Astrocyte (in vitro differentiated cells and primary cell): ENCODE data around the gene SPATA13. TPM values are rescaled to one million over a fixed set of nuclear protein-coding genes. Genes with fewer than 3 reads are reported as not detected.

Experiments
- DNase-seq: peaks from one replicate; pipeline ENCODE4 v3.0.0-alpha.2; 2010; ENCODE audit warnings: low read depth
- FAIRE-seq: peaks from 2 replicates; lab custom pipeline; 2011; peaks lifted over from hg19 to GRCh38; lab: Jason Lieb, UNC
- H2AFZ ChIP-seq: 2 replicates; pipeline ENCODE4 v1.6.0; 2012; ENCODE audit warnings: low read depth, low read length, inconsistent platforms
- H3K27ac ChIP-seq: 2 replicates; pipeline ENCODE4 v1.5.1; 2011; ENCODE audit warnings: low read depth, low read length, inconsistent platforms
- H3K27me3 ChIP-seq: 2 replicates; pipeline ENCODE4 v1.6.0; 2011; ENCODE audit warnings: low read length, inconsistent platforms; ENCODE audit not compliant: insufficient read depth
- H3K36me3 ChIP-seq: 2 replicates; pipeline ENCODE4 v1.5.1; 2011; ENCODE audit warnings: low read length, inconsistent platforms; ENCODE audit not compliant: insufficient read depth
- H3K4me1 ChIP-seq: 2 replicates; pipeline ENCODE4 v1.5.1; 2011; ENCODE audit warnings: low read length, inconsistent platforms; ENCODE audit not compliant: insufficient read depth
- H3K4me2 ChIP-seq: 2 replicates; pipeline ENCODE4 v1.6.0; 2012; ENCODE audit warnings: low read length, inconsistent platforms
- H3K4me3 ChIP-seq: 2 replicates; pipeline ENCODE4 v1.5.1; 2011; ENCODE audit warnings: low read depth, mild to moderate bottlenecking, low read length, inconsistent platforms; ENCODE audit not compliant: insufficient read depth
- H3K79me2 ChIP-seq: 2 replicates; pipeline ENCODE4 v1.6.0; 2012; ENCODE audit warnings: mild to moderate bottlenecking, low read length, inconsistent platforms; ENCODE audit not compliant: insufficient read depth
- H3K9ac ChIP-seq: 2 replicates; pipeline ENCODE4 v1.6.0; 2012; ENCODE audit warnings: mild to moderate bottlenecking, low read length, inconsistent platforms
- H3K9me3 ChIP-seq: 2 replicates; pipeline ENCODE4 v1.5.1; 2012; ENCODE audit warnings: low read depth, mild to moderate bottlenecking, low read length, inconsistent platforms; ENCODE audit not compliant: insufficient read depth
- H4K20me1 ChIP-seq: 2 replicates; pipeline ENCODE4 v1.6.0; 2012; ENCODE audit warnings: low read length, inconsistent platforms; ENCODE audit not compliant: insufficient read depth
- H3K27ac Mint-ChIP-seq: one replicate; pipeline ENCODE4 v1.8.0; 2021; ENCODE audit warnings: mild to moderate bottlenecking, mixed read lengths; ENCODE audit not compliant: unreplicated experiment
- H3K27me3 Mint-ChIP-seq: one replicate; pipeline ENCODE4 v1.8.0; 2021; ENCODE audit warnings: low read depth, mixed read lengths; ENCODE audit not compliant: unreplicated experiment
- H3K36me3 Mint-ChIP-seq: one replicate; pipeline ENCODE4 v1.8.0; 2021; ENCODE audit warnings: low read depth, mixed read lengths; ENCODE audit not compliant: unreplicated experiment
- H3K4me1 Mint-ChIP-seq: one replicate; pipeline ENCODE4 v1.8.0; 2021; ENCODE audit warnings: low read depth, mixed read lengths; ENCODE audit not compliant: unreplicated experiment
- H3K4me3 Mint-ChIP-seq: one replicate; pipeline ENCODE4 v1.8.0; 2021; ENCODE audit warnings: mild to moderate bottlenecking, moderate library complexity, mixed read lengths; ENCODE audit not compliant: unreplicated experiment
- H3K9me3 Mint-ChIP-seq: one replicate; pipeline ENCODE4 v1.8.0; 2021; ENCODE audit warnings: mild to moderate bottlenecking, mixed read lengths; ENCODE audit not compliant: unreplicated experiment
- CTCF ChIP-seq: IDR thresholded peaks from 2 replicates; pipeline ENCODE4 v1.5.1; 2011; ENCODE audit warnings: low read depth, mild to moderate bottlenecking, inconsistent platforms, low read length, moderate library complexity; ENCODE audit not compliant: insufficient read depth
- EZH2 ChIP-seq: IDR thresholded peaks from 2 replicates; pipeline ENCODE4 v1.6.1; 2012; ENCODE audit warnings: mild to moderate bottlenecking, low read length, inconsistent platforms; ENCODE audit not compliant: insufficient read depth
- total RNA-seq: library from RNA; stranded (reverse); gene quantifications from 2 replicates; pipeline ENCODE4 v1.2.1, GENCODE V29; 2021

The SPATA13 gene
- total RNA-seq, 1 donor from 2014 or later = 6.2 TPM

- peaks cover 19% of the 10 kb centered on the region for H3K4me1 Mint-ChIP-seq
- DNase-seq (no peak), FAIRE-seq (no peak)
- no peaks in the 10 kb centered on the region for H3K9me3 Mint-ChIP-seq
- Histone ChIP-seq H3K4me1 (no peaks in the 10 kb centered on the region), H3K4me3 (no peak overlapping the region), H3K9ac (no peak overlapping the region), H2AFZ (no peak overlapping the region), H3K9me3 (no peaks in the 10 kb centered on the region), H3K79me2 (peaks cover 4% of the 10 kb centered on the region), H3K27ac (no peak overlapping the region), H3K36me3 (no peaks in the 10 kb centered on the region), H3K27me3 (no peaks in the 10 kb centered on the region), H3K4me2 (no peak overlapping the region), H4K20me1 (peaks cover 5% of the 10 kb centered on the region)
- no peaks in the 10 kb centered on the region for H3K27me3 Mint-ChIP-seq
- H3K27ac Mint-ChIP-seq = no peak overlapping the region
- TF ChIP-seq EZH2 (no peak), CTCF (no peak)
- no peaks in the 10 kb centered on the region for H3K36me3 Mint-ChIP-seq
- no peak overlapping the region for H3K4me3 Mint-ChIP-seq
Observed at GRCh38 chr13:24232474-24232873, 72.0 kb downstream of the SPATA13 start.

DNA sequence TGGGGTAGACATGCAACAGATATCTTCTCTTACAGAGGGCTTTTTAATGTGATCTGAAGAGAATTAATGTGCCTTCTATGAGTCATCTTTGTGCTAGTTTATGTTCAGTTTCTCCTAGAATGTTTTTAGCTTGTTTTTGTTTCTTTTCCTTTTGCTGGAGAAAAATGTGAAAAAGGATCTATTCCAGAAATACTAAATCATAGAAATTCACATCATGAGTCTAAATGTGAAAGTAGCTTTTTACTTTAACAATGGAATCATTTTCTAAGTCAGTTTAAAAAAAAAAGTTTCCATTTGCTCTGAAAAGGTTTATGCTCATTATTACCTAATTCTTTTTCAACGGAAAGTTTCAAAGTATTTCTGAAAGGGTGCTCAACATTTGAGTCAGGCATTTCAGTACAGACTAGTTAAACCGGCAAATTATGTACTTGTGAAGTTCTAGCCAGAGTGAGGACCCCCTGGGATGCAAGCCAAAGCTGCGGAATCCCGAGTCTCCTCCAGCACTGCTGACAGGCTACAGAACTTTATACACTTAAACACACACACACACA is 72.9 kb downstream of the SPATA13 start:
- FAIRE-seq (no peak), DNase-seq (peak; percentile 69)
- H3K4me1 ChIP-seq = no peaks in the 10 kb centered on the region
- no peaks in the 10 kb centered on the region for H3K27me3 Mint-ChIP-seq
- H3K36me3 ChIP-seq = no peaks in the 10 kb centered on the region
- peaks cover 5% of the 10 kb centered on the region for H4K20me1 ChIP-seq
- TF ChIP-seq EZH2 = no peak
- TF ChIP-seq CTCF = no peak
- peak overlapping the region; percentile 28 for H3K9ac ChIP-seq
- H3K27ac ChIP-seq = no peak overlapping the region
- H3K27me3 ChIP-seq = no peaks in the 10 kb centered on the region
- no peak overlapping the region for H2AFZ ChIP-seq
- H3K79me2 ChIP-seq = peaks cover 4% of the 10 kb centered on the region
- peak overlapping the region; percentile 53 for H3K27ac Mint-ChIP-seq
- H3K4me3 Mint-ChIP-seq = peak overlapping the region; percentile 43
- H3K9me3 ChIP-seq = no peaks in the 10 kb centered on the region
- no peaks in the 10 kb centered on the region for H3K36me3 Mint-ChIP-seq
- no peaks in the 10 kb centered on the region for H3K9me3 Mint-ChIP-seq
- peak overlapping the region; percentile 74 for H3K4me2 ChIP-seq
- peaks cover 19% of the 10 kb centered on the region for H3K4me1 Mint-ChIP-seq
- H3K4me3 ChIP-seq = peak overlapping the region; percentile 36

- Histone ChIP-seq H2AFZ (no peak overlapping the region), H3K36me3 (no peaks in the 10 kb centered on the region), H3K27me3 (no peaks in the 10 kb centered on the region), H3K4me3 (no peak overlapping the region), H3K9ac (no peak overlapping the region), H3K27ac (no peak overlapping the region), H3K79me2 (peaks cover 4% of the 10 kb centered on the region), H4K20me1 (peaks cover under 1% of the 10 kb centered on the region), H3K9me3 (no peaks in the 10 kb centered on the region), H3K4me2 (no peak overlapping the region), H3K4me1 (no peaks in the 10 kb centered on the region)
- peak overlapping the region; percentile 35 for H3K27ac Mint-ChIP-seq
- H3K36me3 Mint-ChIP-seq = no peaks in the 10 kb centered on the region
- no peak for DNase-seq
- H3K4me1 Mint-ChIP-seq = peaks cover 19% of the 10 kb centered on the region
- FAIRE-seq = no peak
- TF ChIP-seq CTCF (no peak), EZH2 (no peak)
- H3K4me3 Mint-ChIP-seq = no peak overlapping the region
- H3K9me3 Mint-ChIP-seq = no peaks in the 10 kb centered on the region
- H3K27me3 Mint-ChIP-seq = no peaks in the 10 kb centered on the region
Observed at GRCh38 chr13:24234200-24234915, 73.8 kb downstream of the SPATA13 start.
